ENCODE data around the gene MFAP2.
"Not testable (repeated sequence)": the region's sequence is repeated elsewhere in the genome, so short reads cannot be mapped to it uniquely, and the experiment has no call there.

DNA sequence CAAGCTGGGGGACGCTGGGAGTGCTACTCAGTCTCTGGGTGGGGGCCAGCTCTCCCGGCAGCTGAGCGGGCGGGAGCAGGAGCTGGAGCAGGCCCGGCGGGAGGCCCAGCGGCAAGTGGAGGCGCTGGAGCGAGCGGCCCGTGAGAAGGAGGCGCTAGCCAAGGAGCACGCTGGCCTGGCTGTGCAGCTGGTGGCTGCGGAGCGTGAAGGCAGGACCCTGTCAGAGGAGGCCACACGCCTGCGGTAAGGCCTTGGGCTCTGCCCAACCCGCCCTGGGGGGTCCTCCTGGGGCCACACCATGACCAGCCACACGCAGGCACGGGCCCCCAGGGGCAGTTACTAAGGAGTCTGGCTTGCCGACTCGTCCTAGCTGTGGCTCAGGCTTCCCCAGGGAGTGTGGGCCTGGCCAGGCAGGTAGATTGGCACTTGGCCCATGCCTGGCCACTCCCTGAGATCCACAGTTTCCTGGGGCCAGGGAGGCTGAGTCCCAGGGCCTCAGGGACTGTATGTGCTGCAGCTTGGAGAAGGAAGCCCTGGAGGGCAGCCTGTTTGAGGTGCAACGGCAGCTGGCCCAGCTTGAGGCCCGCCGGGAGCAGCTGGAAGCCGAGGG, 32.0 kb downstream of the MFAP2 start:
- TF ChIP-seq, protein P1, sequence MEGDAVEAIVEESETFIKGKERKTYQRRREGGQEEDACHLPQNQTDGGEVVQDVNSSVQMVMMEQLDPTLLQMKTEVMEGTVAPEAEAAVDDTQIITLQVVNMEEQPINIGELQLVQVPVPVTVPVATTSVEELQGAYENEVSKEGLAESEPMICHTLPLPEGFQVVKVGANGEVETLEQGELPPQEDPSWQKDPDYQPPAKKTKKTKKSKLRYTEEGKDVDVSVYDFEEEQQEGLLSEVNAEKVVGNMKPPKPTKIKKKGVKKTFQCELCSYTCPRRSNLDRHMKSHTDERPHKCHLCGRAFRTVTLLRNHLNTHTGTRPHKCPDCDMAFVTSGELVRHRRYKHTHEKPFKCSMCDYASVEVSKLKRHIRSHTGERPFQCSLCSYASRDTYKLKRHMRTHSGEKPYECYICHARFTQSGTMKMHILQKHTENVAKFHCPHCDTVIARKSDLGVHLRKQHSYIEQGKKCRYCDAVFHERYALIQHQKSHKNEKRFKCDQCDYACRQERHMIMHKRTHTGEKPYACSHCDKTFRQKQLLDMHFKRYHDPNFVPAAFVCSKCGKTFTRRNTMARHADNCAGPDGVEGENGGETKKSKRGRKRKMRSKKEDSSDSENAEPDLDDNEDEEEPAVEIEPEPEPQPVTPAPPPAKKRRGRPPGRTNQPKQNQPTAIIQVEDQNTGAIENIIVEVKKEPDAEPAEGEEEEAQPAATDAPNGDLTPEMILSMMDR (IDR thresholded peaks at IDR 0.05; ENCODE audit: insufficient read depth, low read length, poor library complexity, severe bottlenecking): not testable (repeated sequence)
- TF ChIP-seq EZH2phosphoT487 (conservative IDR thresholded peaks at IDR 0.05; ENCODE audit: low read length): not testable (repeated sequence)

All from SU-DHL-6 (cell line).